Keratinocyte (primary cell): Measurements from ENCODE around the gene SSPN. TPM values are rescaled to one million over a fixed set of nuclear protein-coding genes. Genes with fewer than 3 reads are reported as not detected.
A peak's percentile ranks its signal among the peaks of the same experiment; 100 is the strongest.

Source experiments
- DNase-seq: peaks from one replicate; pipeline ENCODE4 v3.0.0-alpha.2; 2011; ENCODE audit warnings: low read depth, missing footprints, low spot score
- FAIRE-seq: peaks from 2 replicates; lab custom pipeline; 2011; peaks lifted over from hg19 to GRCh38; lab: Jason Lieb, UNC
- H2AFZ ChIP-seq: 2 replicates; pipeline ENCODE4 v1.6.0; 2012; ENCODE audit warnings: low read length, control low read depth, inconsistent platforms; ENCODE audit not compliant: control insufficient read depth
- H3K27ac ChIP-seq: 2 replicates; pipeline ENCODE4 v1.5.1; 2011; ENCODE audit warnings: low read length; ENCODE audit not compliant: control insufficient read depth, insufficient read depth
- H3K27me3 ChIP-seq: 3 replicates; pipeline ENCODE4 v1.6.0; 2011; ENCODE audit warnings: low read length; ENCODE audit not compliant: control insufficient read depth, insufficient read depth; ENCODE audit errors: extremely low read depth
- H3K36me3 ChIP-seq, 2 experiments: 2 replicates in 1 of 2; 3 replicates in 1 of 2; pipeline ENCODE4 v1.5.1; 2011; ENCODE audit warnings: low read length in 2 of 2, mild to moderate bottlenecking in 1 of 2; ENCODE audit not compliant: control insufficient read depth in 2 of 2, insufficient read depth in 2 of 2; ENCODE audit errors: extremely low read depth in 1 of 2
- H3K4me1 ChIP-seq: 3 replicates; pipeline ENCODE4 v1.5.1; 2011; ENCODE audit warnings: low read length; ENCODE audit not compliant: control insufficient read depth, insufficient read depth; ENCODE audit errors: extremely low read depth
- H3K4me2 ChIP-seq: 3 replicates; pipeline ENCODE4 v1.6.0; 2011; ENCODE audit warnings: low read depth, low read length; ENCODE audit not compliant: control insufficient read depth, insufficient read depth; ENCODE audit errors: extremely low read depth
- H3K4me3 ChIP-seq, 3 experiments: fragments of 200-600 bp in 1 of 3; sonication (generic) in 1 of 3; 2 replicates in 2 of 3; 3 replicates in 1 of 3; pipeline ENCODE4 v1.5.1; 2011 to 2016; ENCODE audit warnings: low read length in 3 of 3, mild to moderate bottlenecking in 3 of 3, control low read depth in 2 of 3, inconsistent platforms in 1 of 3, low read depth in 1 of 3, mixed read lengths in 1 of 3, mixed run types in 1 of 3, moderate library complexity in 1 of 3; ENCODE audit not compliant: control insufficient read depth in 2 of 3, insufficient read depth in 2 of 3; ENCODE audit errors: extremely low read depth in 1 of 3
- H3K79me2 ChIP-seq: 2 replicates; pipeline ENCODE4 v1.6.0; 2012; ENCODE audit warnings: low read length; ENCODE audit not compliant: control insufficient read depth, insufficient read depth
- H3K9ac ChIP-seq: 3 replicates; pipeline ENCODE4 v1.6.0; 2011; ENCODE audit warnings: low read length; ENCODE audit not compliant: control insufficient read depth, insufficient read depth; ENCODE audit errors: extremely low read depth
- H3K9me1 ChIP-seq: 3 replicates; pipeline ENCODE4 v1.6.0; 2011; ENCODE audit warnings: low read length; ENCODE audit not compliant: control insufficient read depth, insufficient read depth; ENCODE audit errors: extremely low read depth
- H3K9me3 ChIP-seq: 2 replicates; pipeline ENCODE4 v1.5.1; 2012; ENCODE audit warnings: low read depth, low read length; ENCODE audit not compliant: control insufficient read depth
- H4K20me1 ChIP-seq: 3 replicates; pipeline ENCODE4 v1.6.0; 2011; ENCODE audit warnings: low read length; ENCODE audit not compliant: control insufficient read depth, insufficient read depth; ENCODE audit errors: extremely low read depth
- CTCF ChIP-seq, 3 experiments: IDR thresholded peaks in 1 of 3; conservative IDR thresholded peaks in 1 of 3; optimal IDR thresholded peaks in 1 of 3; 2 replicates in 2 of 3; 3 replicates in 1 of 3; pipeline versions ENCODE3 to v1.5.1; 2011; ENCODE audit warnings: low read length in 3 of 3, mild to moderate bottlenecking in 3 of 3, moderate library complexity in 2 of 3, control low read depth in 1 of 3, inconsistent platforms in 1 of 3; ENCODE audit not compliant: insufficient read depth in 2 of 3; ENCODE audit errors: extremely low read depth in 1 of 3
- EZH2 ChIP-seq: IDR thresholded peaks from one replicate; pipeline ENCODE4 v1.6.1; 2012; ENCODE audit warnings: inconsistent platforms, mild to moderate bottlenecking, low read length, moderate library complexity
- dilution Hi-C: fragments of 300-500 bp; cut with MboI; formaldehyde crosslinking; loops from one replicate; pipeline ENCODE4 v1.7.0; 2020; ENCODE audit warnings: low sequenced_read_pairs; ENCODE audit not compliant: extremely low pct_ligation_motif_present
- polyA plus RNA-seq, 5 experiments: library from polyadenylated mRNA; depleted of rRNA in 3 of 5; stranded (reverse) in 3 of 5; stranded (forward) in 1 of 5; unstranded in 1 of 5; fragments of >200 nt; gene quantifications; 1 replicate in 1 of 5; 2 replicates in 3 of 5; 3 replicates in 1 of 5; pipeline versions ENCODE4 v1.2.1 to v1.2.3, GENCODE V29; 2011 to 2012; ENCODE audit warnings: missing spikeins in 2 of 5, low read depth in 1 of 5, low replicate concordance in 1 of 5

The SSPN gene
- polyA plus RNA-seq, 1 donor (not counting 4 experiments of a cell fraction or from before 2014, with no cell fraction given) = 1.0 TPM

- peaks cover 2% of the 10 kb centered on the region for H3K9me1 ChIP-seq
- peaks cover 25% of the 10 kb centered on the region for H3K4me1 ChIP-seq
- H3K36me3 ChIP-seq = no peaks in the 10 kb centered on the region
- peak overlapping the region; percentile 60 for H3K9ac ChIP-seq
- no peak overlapping the region for H3K4me3 ChIP-seq
- H3K9me3 ChIP-seq = no peaks in the 10 kb centered on the region
- DNase-seq = peak; percentile 82
- peak; percentile 93 for FAIRE-seq
- dilution Hi-C loops = no loop called here
- H3K4me2 ChIP-seq = peak overlapping the region; percentile 52
- no peaks in the 10 kb centered on the region for H4K20me1 ChIP-seq
- no peak for TF ChIP-seq EZH2
- peak overlapping the region; percentile 59 for H2AFZ ChIP-seq
- peak overlapping the region; percentile 81 for H3K27ac ChIP-seq
- no peaks in the 10 kb centered on the region for H3K79me2 ChIP-seq
- H3K27me3 ChIP-seq = no peaks in the 10 kb centered on the region
Observed at GRCh38 chr12:26287671-26288381, 92.5 kb downstream of the SSPN start.

DNA sequence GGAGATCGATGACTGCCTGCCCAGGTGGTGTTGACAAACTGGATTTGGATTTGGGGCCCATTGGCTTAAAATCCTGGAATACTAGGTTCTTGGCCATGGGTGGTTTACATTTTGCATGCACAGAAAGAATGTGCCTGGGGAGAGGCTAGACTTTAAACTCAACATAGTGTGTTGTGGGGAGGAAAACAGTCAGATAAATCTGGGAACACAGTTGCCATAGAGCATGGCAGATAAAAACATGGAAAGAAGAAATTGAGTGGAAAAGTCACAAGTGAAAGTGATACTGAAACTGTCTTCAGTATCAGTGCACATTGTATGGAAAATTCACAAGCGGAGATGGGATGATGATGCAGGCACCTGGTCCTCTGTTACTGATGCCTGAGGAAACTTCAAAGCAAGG lies 95.2 kb downstream of the SSPN start:
- dilution Hi-C loops = no loop called here
- Histone ChIP-seq H3K79me2 (no peaks in the 10 kb centered on the region), H3K9ac (no peak overlapping the region), H3K9me1 (peaks cover 2% of the 10 kb centered on the region), H3K27me3 (no peaks in the 10 kb centered on the region), H3K4me1 (peaks cover 38% of the 10 kb centered on the region), H3K9me3 (no peaks in the 10 kb centered on the region), H3K27ac (no peak overlapping the region), H3K36me3 (no peaks in the 10 kb centered on the region), H3K4me3 (no peak overlapping the region), H3K4me2 (no peak overlapping the region), H2AFZ (no peak overlapping the region), H4K20me1 (no peaks in the 10 kb centered on the region)
- TF ChIP-seq CTCF (optimal IDR thresholded peaks at IDR 0.05 in 1 of 3, IDR thresholded peaks at IDR 0.05 in 1 of 3, conservative IDR thresholded peaks at IDR 0.05 in 1 of 3; ENCODE audit: extremely low read depth in 1 of 3, insufficient read depth in 2 of 3, low read length in 3 of 3) (no peak), EZH2 (no peak)
- DNase-seq (no peak), FAIRE-seq (no peak)
